Chondrocyte (in vitro differentiated cells): ENCODE measurements around the gene VIT. TPM values are rescaled to one million over a fixed set of nuclear protein-coding genes. Genes with fewer than 3 reads are reported as not detected.

ENCODE experiments used
- DNase-seq: peaks from one replicate; pipeline ENCODE4 v3.0.0; 2021; ENCODE audit warnings: mixed read lengths, low spot score
- H3K27ac Mint-ChIP-seq: one replicate; pipeline ENCODE4 v1.8.0; 2021; ENCODE audit warnings: mild to moderate bottlenecking, moderate library complexity, mixed read lengths; ENCODE audit not compliant: unreplicated experiment
- H3K27me3 Mint-ChIP-seq: 2 replicates; pipeline ENCODE4 v1.8.0; 2021; ENCODE audit warnings: low read depth, mixed read lengths
- H3K36me3 Mint-ChIP-seq: 2 replicates; pipeline ENCODE4 v1.8.0; 2021; ENCODE audit warnings: low read depth, mixed read lengths
- H3K4me1 Mint-ChIP-seq: 2 replicates; pipeline ENCODE4 v1.8.0; 2021; ENCODE audit warnings: low read depth, mild to moderate bottlenecking, mixed read lengths
- H3K4me3 Mint-ChIP-seq: one replicate; pipeline ENCODE4 v1.8.0; 2021; ENCODE audit warnings: mild to moderate bottlenecking, moderate library complexity, mixed read lengths; ENCODE audit not compliant: unreplicated experiment
- H3K9me3 Mint-ChIP-seq: 2 replicates; pipeline ENCODE4 v1.8.0; 2021; ENCODE audit warnings: low read depth, mixed read lengths
- CTCF ChIP-seq: fragments of 200-600 bp; sonication (generic); IDR thresholded peaks from 2 replicates; pipeline ENCODE4 v1.5.0; 2021; ENCODE audit warnings: antibody characterized with exemption, mild to moderate bottlenecking, moderate library complexity
- total RNA-seq: library from RNA; stranded (reverse); gene quantifications from 3 replicates; pipeline ENCODE4 v1.2.1, GENCODE V29; 2021

VIT gene
- total RNA-seq, 1 donor from 2014 or later = 0.15 TPM

GRCh38 chr2:36705326-36706020 is 9.0 kb downstream of the VIT start:
- Mint-ChIP-seq H3K27me3 (no peaks in the 10 kb centered on the region), H3K4me1 (peaks cover 55% of the 10 kb centered on the region), H3K27ac (no peak overlapping the region)

GRCh38 chr2:36706021-36706876 is 9.7 kb downstream of the VIT start:
- peaks cover 48% of the 10 kb centered on the region for H3K4me1 Mint-ChIP-seq
- H3K36me3 Mint-ChIP-seq = peaks cover 3% of the 10 kb centered on the region
- no peaks in the 10 kb centered on the region for H3K27me3 Mint-ChIP-seq
- TF ChIP-seq CTCF = no peak
- H3K27ac Mint-ChIP-seq = peak overlapping the region; percentile 92
- no peak for DNase-seq
- peaks cover 8% of the 10 kb centered on the region for H3K9me3 Mint-ChIP-seq
- no peak overlapping the region for H3K4me3 Mint-ChIP-seq

More at GRCh38 chr2:36705326-36706020, 9.0 kb downstream of the VIT start:
- peak; percentile 18 for TF ChIP-seq CTCF
- Mint-ChIP-seq H3K4me3 (no peak overlapping the region), H3K9me3 (peaks cover 1% of the 10 kb centered on the region), H3K36me3 (no peaks in the 10 kb centered on the region)
- no peak for DNase-seq

GRCh38 chr2:36707050-36707449 is 10.5 kb downstream of the VIT start:
- H3K27me3 Mint-ChIP-seq = no peaks in the 10 kb centered on the region
- peaks cover 3% of the 10 kb centered on the region for H3K36me3 Mint-ChIP-seq
- DNase-seq = no peak
- H3K27ac Mint-ChIP-seq = peak overlapping the region; percentile 92
- no peak for TF ChIP-seq CTCF
- H3K4me1 Mint-ChIP-seq = peaks cover 40% of the 10 kb centered on the region
- H3K9me3 Mint-ChIP-seq = peaks cover 8% of the 10 kb centered on the region
- H3K4me3 Mint-ChIP-seq = no peak overlapping the region

- no peak for DNase-seq
- H3K4me1 Mint-ChIP-seq = peaks cover 40% of the 10 kb centered on the region
Measured at GRCh38 chr2:36708041-36708741, 11.7 kb downstream of the VIT start.

More at GRCh38 chr2:36708041-36708741, 11.7 kb downstream of the VIT start:
- Mint-ChIP-seq H3K27me3 (no peaks in the 10 kb centered on the region), H3K36me3 (peaks cover 3% of the 10 kb centered on the region), H3K27ac (peak overlapping the region; percentile 92), H3K9me3 (peaks cover 8% of the 10 kb centered on the region), H3K4me3 (no peak overlapping the region)
- TF ChIP-seq CTCF = peak; percentile 74
